ENCODE results near the gene PLOD1.
"Not testable (repeated sequence)": the region's sequence is repeated elsewhere in the genome, so short reads cannot be mapped to it uniquely, and the experiment has no call there.

PLOD1 gene

DNA sequence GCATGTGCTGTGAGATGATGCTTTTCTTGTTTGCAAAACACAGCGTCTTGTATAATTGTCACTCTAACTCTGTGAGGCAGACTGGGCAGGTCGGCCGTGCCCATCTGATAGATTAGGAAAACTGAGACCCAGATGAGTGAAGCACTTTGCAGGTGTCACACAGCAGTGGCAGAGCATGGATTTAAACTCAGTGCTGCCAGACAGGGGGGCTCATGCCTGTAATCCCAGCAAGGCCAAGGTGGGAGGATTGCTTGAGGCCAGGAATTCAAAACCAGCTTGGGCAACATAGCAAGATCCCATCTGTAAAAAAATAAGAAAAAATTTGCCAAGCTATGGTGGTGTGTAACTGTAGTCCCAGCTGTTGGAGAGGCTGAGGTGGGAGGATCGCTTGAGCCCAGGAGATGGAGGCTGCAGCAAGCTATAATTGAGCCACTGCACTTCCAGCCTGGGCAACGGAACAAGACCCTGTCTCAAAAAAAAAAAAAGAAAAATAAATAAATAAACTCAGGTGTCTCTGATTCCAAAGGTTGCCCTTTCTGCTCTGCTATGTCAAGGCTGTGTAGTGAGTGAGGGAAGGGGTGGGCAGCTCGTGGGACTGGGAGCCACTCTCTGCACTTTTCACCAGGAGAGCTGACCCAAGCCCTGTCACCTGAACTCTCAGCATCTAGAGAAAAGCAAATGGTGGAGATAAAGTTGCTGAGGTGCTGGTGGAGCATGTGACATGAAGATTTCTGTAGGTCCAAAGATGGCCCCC lies 42.9 kb upstream of the PLOD1 start:
- no peak overlapping the region for H3K4me3 ChIP-seq (ENCODE audit: low read length, poor library complexity, severe bottlenecking)
- no peak overlapping the region for H3K4me2 ChIP-seq (ENCODE audit: low read depth, low read length, poor library complexity, severe bottlenecking)
- no peaks in the 10 kb centered on the region for H3K4me1 ChIP-seq (ENCODE audit: insufficient read depth, low read length, poor library complexity, severe bottlenecking)
- H3K36me3 ChIP-seq (ENCODE audit: insufficient read depth, low read length) = no peaks in the 10 kb centered on the region
- H3K79me2 ChIP-seq (ENCODE audit: insufficient read depth, low read length) = no peaks in the 10 kb centered on the region
- no peak overlapping the region for H2AFZ ChIP-seq (ENCODE audit: low read length)
- no peak for TF ChIP-seq EZH2phosphoT487 (IDR thresholded peaks at IDR 0.05; ENCODE audit: borderline replicate concordance)
- TF ChIP-seq, protein P1, sequence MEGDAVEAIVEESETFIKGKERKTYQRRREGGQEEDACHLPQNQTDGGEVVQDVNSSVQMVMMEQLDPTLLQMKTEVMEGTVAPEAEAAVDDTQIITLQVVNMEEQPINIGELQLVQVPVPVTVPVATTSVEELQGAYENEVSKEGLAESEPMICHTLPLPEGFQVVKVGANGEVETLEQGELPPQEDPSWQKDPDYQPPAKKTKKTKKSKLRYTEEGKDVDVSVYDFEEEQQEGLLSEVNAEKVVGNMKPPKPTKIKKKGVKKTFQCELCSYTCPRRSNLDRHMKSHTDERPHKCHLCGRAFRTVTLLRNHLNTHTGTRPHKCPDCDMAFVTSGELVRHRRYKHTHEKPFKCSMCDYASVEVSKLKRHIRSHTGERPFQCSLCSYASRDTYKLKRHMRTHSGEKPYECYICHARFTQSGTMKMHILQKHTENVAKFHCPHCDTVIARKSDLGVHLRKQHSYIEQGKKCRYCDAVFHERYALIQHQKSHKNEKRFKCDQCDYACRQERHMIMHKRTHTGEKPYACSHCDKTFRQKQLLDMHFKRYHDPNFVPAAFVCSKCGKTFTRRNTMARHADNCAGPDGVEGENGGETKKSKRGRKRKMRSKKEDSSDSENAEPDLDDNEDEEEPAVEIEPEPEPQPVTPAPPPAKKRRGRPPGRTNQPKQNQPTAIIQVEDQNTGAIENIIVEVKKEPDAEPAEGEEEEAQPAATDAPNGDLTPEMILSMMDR (conservative IDR thresholded peaks at IDR 0.05; ENCODE audit: low read length) = no peak
- no peaks in the 10 kb centered on the region for H3K27me3 ChIP-seq (ENCODE audit: insufficient read depth, low read length, poor library complexity, severe bottlenecking)
- H3F3A ChIP-seq (ENCODE audit: low read depth) = no peaks in the 10 kb centered on the region
- H4K20me1 ChIP-seq (ENCODE audit: insufficient read depth, low read length, poor library complexity, severe bottlenecking) = no peaks in the 10 kb centered on the region
- H3K9me3 ChIP-seq (ENCODE audit: insufficient read depth, low read depth, low read length) = no peaks in the 10 kb centered on the region
- H3K9ac ChIP-seq (ENCODE audit: low read depth, low read length, poor library complexity, severe bottlenecking) = no peak overlapping the region
- H3K9me2 ChIP-seq (replicated peaks; ENCODE audit: low read depth, low read length) = no peaks in the 10 kb centered on the region

DNA sequence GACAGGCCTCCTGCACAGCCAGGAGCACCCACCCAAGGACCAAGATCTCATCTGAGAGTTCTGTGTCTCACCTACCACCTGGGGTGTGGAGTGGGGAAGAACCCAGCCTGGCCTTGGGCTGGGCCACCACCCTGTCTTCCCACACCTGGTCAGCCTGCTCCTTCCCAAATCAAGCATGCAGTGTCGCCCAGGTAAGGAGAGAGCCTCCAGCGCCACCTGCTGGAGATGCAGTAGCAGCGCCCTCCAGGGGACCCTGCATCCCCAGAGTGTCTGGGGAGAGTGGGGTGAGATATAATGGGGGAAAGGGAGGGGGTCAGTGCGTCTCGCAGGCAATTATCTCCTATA lies 40.6 kb upstream of the PLOD1 start:
- Histone ChIP-seq H3K4me1 (ENCODE audit: insufficient read depth, low read length, poor library complexity, severe bottlenecking) (no peaks in the 10 kb centered on the region), H3K9me3 (ENCODE audit: insufficient read depth, low read depth, low read length) (no peaks in the 10 kb centered on the region), H2AFZ (ENCODE audit: low read length) (no peak overlapping the region), H3F3A (ENCODE audit: low read depth) (no peaks in the 10 kb centered on the region), H3K27me3 (ENCODE audit: insufficient read depth, low read length, poor library complexity, severe bottlenecking) (no peaks in the 10 kb centered on the region), H3K4me3 (ENCODE audit: low read length, poor library complexity, severe bottlenecking) (no peak overlapping the region), H3K4me2 (ENCODE audit: low read depth, low read length, poor library complexity, severe bottlenecking) (no peak overlapping the region), H4K20me1 (ENCODE audit: insufficient read depth, low read length, poor library complexity, severe bottlenecking) (no peaks in the 10 kb centered on the region), H3K79me2 (ENCODE audit: insufficient read depth, low read length) (no peaks in the 10 kb centered on the region), H3K9ac (ENCODE audit: low read depth, low read length, poor library complexity, severe bottlenecking) (no peak overlapping the region), H3K9me2 (replicated peaks; ENCODE audit: low read depth, low read length) (no peaks in the 10 kb centered on the region), H3K36me3 (ENCODE audit: insufficient read depth, low read length) (no peaks in the 10 kb centered on the region)
- TF ChIP-seq, protein P1 (conservative IDR thresholded peaks at IDR 0.05; ENCODE audit: low read length) = peak; percentile 98
- TF ChIP-seq EZH2phosphoT487 (IDR thresholded peaks at IDR 0.05; ENCODE audit: borderline replicate concordance) = no peak

DNA sequence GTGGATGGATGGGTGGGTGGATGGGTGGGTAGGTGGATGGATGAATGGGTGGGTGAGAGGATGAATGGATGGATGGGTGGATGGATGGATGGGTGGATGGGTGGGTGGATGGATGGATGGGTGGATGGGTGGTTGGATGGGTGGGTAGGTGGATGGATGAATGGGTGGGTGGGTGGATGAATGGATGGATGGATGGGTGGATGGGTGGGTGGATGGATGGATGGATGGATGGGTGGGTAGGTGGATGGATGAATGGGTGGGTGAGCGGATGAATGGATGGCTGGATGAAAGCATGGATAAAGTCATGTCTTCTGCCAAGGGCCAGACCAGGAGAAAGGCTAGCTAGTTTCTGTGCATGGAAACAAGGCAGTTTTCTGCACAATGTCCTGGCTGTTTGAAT lies 40.0 kb upstream of the PLOD1 start:
- H4K20me1 ChIP-seq (ENCODE audit: insufficient read depth, low read length, poor library complexity, severe bottlenecking); H3K9me2 ChIP-seq (replicated peaks; ENCODE audit: low read depth, low read length); H3K36me3 ChIP-seq (ENCODE audit: insufficient read depth, low read length); H3K27me3 ChIP-seq (ENCODE audit: insufficient read depth, low read length, poor library complexity, severe bottlenecking); H3F3A ChIP-seq (ENCODE audit: low read depth); H2AFZ ChIP-seq (ENCODE audit: low read length); H3K9ac ChIP-seq (ENCODE audit: low read depth, low read length, poor library complexity, severe bottlenecking); H3K4me2 ChIP-seq (ENCODE audit: low read depth, low read length, poor library complexity, severe bottlenecking); H3K4me3 ChIP-seq (ENCODE audit: low read length, poor library complexity, severe bottlenecking); H3K4me1 ChIP-seq (ENCODE audit: insufficient read depth, low read length, poor library complexity, severe bottlenecking); H3K9me3 ChIP-seq (ENCODE audit: insufficient read depth, low read depth, low read length); H3K79me2 ChIP-seq (ENCODE audit: insufficient read depth, low read length): not testable (repeated sequence)
